Fibroblast of villous mesenchyme (primary cell): ENCODE results near the gene SALL1. TPM values are rescaled to one million over a fixed set of nuclear protein-coding genes. Genes with fewer than 3 reads are reported as not detected.

ENCODE experiments used
- DNase-seq: peaks from one replicate; pipeline ENCODE4 v3.0.0-alpha.2; 2010; ENCODE audit warnings: low read depth
- H3K4me3 ChIP-seq: 2 replicates; pipeline ENCODE4 v1.5.1; 2011; ENCODE audit warnings: low read depth, mild to moderate bottlenecking, low read length
- total RNA-seq: library from RNA; depleted of rRNA; stranded (reverse); fragments of >200 nt; gene quantifications from 2 replicates; pipeline ENCODE4 v1.2.3, GENCODE V29; 2012
- TF ChIP-seq, protein P1 (sequence below): IDR thresholded peaks from 2 replicates; pipeline ENCODE4 v1.5.1; 2012; ENCODE audit warnings: low read depth, mild to moderate bottlenecking, low read length; ENCODE audit not compliant: insufficient read depth

The SALL1 gene
- total RNA-seq, 1 donor: 3.5 TPM

DNA sequence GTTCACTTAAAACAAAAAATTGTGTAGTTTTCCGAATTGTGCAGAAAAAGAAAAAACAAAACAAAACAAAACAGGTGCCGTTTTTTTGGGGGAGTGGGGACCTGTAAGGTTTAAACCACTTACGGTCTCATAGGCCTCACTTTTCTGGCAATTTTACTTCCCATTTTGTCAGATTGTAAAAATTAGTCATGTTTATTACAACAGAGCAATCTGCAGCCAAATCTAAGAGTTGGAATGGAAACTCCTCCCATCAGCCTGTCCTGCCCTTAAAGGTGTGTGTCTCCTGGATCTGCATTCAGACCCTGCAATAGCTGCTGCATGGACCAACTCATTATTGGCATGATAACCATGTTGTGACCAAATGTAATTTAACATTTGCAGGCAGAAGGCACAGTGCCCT lies 8.2 kb upstream of the SALL1 start:
- DNase-seq: no peak
- H3K4me3 ChIP-seq: no peak overlapping the region
- TF ChIP-seq, protein P1, sequence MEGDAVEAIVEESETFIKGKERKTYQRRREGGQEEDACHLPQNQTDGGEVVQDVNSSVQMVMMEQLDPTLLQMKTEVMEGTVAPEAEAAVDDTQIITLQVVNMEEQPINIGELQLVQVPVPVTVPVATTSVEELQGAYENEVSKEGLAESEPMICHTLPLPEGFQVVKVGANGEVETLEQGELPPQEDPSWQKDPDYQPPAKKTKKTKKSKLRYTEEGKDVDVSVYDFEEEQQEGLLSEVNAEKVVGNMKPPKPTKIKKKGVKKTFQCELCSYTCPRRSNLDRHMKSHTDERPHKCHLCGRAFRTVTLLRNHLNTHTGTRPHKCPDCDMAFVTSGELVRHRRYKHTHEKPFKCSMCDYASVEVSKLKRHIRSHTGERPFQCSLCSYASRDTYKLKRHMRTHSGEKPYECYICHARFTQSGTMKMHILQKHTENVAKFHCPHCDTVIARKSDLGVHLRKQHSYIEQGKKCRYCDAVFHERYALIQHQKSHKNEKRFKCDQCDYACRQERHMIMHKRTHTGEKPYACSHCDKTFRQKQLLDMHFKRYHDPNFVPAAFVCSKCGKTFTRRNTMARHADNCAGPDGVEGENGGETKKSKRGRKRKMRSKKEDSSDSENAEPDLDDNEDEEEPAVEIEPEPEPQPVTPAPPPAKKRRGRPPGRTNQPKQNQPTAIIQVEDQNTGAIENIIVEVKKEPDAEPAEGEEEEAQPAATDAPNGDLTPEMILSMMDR: no peak

- TF ChIP-seq, protein P1: no peak
- H3K4me3 ChIP-seq: no peak overlapping the region
- DNase-seq: peak; percentile 62
Observed at GRCh38 chr16:51157698-51158097, 6.6 kb upstream of the SALL1 start.

GRCh38 chr16:51156807-51157200 lies 5.7 kb upstream of the SALL1 start:
- TF ChIP-seq, protein P1: no peak
- no peak overlapping the region for H3K4me3 ChIP-seq
- DNase-seq: no peak

GRCh38 chr16:51155820-51156806 lies 5.0 kb upstream of the SALL1 start:
- peak; percentile 63 for DNase-seq
- TF ChIP-seq, protein P1: no peak
- peak overlapping the region; percentile 48 for H3K4me3 ChIP-seq

- TF ChIP-seq, protein P1: no peak
- DNase-seq: peak; percentile 61
- H3K4me3 ChIP-seq: peak overlapping the region; percentile 48
Observed at GRCh38 chr16:51155199-51155607, 4.1 kb upstream of the SALL1 start.

GRCh38 chr16:51154271-51155171 lies 3.5 kb upstream of the SALL1 start:
- TF ChIP-seq, protein P1: no peak
- no peak for DNase-seq
- H3K4me3 ChIP-seq: peak overlapping the region; percentile 60
